Measurements from ENCODE around the gene TEX29. TPM values are rescaled to one million over a fixed set of nuclear protein-coding genes. Genes with fewer than 3 reads are reported as not detected.

The TEX29 gene
- polyA plus RNA-seq, 6 donors from 2014 or later = not detected

DNA sequence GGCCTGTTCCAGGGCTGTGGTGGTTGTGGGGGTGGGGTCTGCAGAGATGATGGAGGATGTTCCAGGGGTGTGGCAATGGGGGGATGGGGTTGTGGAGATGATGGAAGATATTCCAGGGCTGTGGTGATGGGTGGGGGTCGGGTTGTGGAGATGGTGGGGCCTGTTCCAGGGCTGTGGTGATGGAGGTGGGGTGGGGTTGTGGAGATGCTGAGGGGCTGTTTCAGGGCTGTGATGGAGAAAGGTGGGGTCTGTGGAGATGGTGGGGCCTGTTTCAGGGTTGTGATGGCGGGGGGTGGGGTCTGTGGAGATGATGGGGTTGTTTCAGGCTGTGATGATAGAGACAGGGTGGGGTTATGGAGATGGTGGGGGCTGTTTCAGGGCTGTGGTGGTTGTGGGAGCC lies 62.0 kb downstream of the TEX29 start:
- peaks cover 0 to 9% (median 0%) of the 10 kb centered on the region in 7 donors for H3K9me3 Mint-ChIP-seq
- no peak overlapping the region for H3K4me3 Mint-ChIP-seq
- DNase-seq = no peak
- ATAC-seq (ENCODE audit: low read depth in 2 of 2) = no peak
- H3K27ac Mint-ChIP-seq = no peak overlapping the region
- H3K4me1 Mint-ChIP-seq = peaks cover 0 to 4% (median 0%) of the 10 kb centered on the region in 3 donors
- no peaks in the 10 kb centered on the region for H3K36me3 Mint-ChIP-seq
- peaks cover 14 to 54% (median 41%) of the 10 kb centered on the region in 3 donors for H3K27me3 Mint-ChIP-seq

DNA sequence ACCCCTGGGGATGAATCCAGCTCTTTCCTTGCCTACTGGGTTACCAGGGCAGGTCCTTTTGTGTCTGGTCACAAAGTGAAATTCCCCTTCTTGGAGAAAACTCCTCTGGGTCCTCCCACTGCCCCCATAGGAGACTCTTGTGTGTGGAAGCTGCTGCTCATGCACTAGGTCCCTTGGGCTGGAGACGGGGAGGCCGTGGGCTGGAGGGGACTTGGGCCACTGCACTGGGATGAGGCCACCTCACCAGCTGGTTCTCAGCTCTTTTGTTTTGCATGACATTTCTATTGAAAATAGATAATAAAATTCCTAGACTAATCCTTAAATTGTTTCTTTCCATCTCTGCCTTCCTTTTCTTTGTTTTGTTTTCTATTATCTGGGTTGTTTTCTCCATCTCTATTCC lies 62.4 kb downstream of the TEX29 start:
- no peak for ATAC-seq (ENCODE audit: low read depth in 2 of 2)
- Mint-ChIP-seq H3K4me1 (peaks cover 0 to 4% (median 0%) of the 10 kb centered on the region in 3 donors), H3K9me3 (peaks cover 0 to 9% (median 0%) of the 10 kb centered on the region in 7 donors), H3K36me3 (no peaks in the 10 kb centered on the region), H3K4me3 (no peak overlapping the region), H3K27me3 (peaks cover 14 to 54% (median 41%) of the 10 kb centered on the region in 3 donors), H3K27ac (no peak overlapping the region)
- no peak for DNase-seq

DNA sequence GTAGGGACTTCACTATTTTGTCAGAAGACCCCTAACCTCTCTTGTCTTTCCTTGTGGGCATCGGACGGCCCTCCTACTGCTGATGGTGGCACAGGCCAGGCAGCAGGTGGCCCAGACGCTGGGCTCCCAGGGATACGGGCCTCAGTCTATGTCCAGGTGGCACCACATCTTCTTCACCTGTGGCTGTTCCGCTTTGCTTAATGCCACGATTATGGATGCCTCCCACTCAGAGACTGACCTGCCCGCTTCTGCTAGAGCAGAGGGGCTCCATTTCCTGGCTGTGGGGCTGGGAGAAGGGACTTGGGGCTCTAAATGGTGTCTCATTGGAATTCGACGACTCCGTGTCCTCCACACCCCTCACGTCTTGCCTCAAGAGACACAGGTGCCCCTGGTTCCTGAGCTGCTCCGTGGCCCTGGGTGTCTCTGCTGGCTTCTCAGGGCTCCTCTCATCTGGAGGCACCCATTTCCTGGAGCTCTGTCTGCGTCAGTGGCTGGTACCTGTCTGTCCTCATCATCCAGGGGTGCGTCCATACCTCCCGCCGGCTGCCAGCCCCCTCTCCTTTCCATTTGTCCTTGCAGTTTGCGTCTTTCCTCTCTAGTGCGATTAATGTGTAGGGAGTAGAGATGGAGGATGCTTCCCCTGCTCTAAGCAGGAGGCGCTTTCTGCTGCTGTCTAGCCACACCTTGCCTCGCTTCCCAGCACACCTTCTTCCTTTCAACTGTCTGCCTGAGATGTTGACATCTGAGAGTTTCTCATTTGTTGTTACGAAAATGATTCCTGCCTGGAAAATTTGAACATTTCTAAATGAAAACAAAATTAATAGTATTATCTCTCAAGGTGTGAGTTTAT lies 63.4 kb downstream of the TEX29 start:
- H3K36me3 Mint-ChIP-seq = no peaks in the 10 kb centered on the region
- no peak overlapping the region for H3K27ac Mint-ChIP-seq
- H3K9me3 Mint-ChIP-seq = peaks cover 0 to 9% (median 0%) of the 10 kb centered on the region in 7 donors
- H3K27me3 Mint-ChIP-seq = peaks cover 14 to 58% (median 48%) of the 10 kb centered on the region in 3 donors
- no peak for DNase-seq
- no peak for ATAC-seq (ENCODE audit: low read depth in 2 of 2)
- H3K4me1 Mint-ChIP-seq = peaks cover 0 to 4% (median 0%) of the 10 kb centered on the region in 3 donors
- no peak overlapping the region for H3K4me3 Mint-ChIP-seq

DNA sequence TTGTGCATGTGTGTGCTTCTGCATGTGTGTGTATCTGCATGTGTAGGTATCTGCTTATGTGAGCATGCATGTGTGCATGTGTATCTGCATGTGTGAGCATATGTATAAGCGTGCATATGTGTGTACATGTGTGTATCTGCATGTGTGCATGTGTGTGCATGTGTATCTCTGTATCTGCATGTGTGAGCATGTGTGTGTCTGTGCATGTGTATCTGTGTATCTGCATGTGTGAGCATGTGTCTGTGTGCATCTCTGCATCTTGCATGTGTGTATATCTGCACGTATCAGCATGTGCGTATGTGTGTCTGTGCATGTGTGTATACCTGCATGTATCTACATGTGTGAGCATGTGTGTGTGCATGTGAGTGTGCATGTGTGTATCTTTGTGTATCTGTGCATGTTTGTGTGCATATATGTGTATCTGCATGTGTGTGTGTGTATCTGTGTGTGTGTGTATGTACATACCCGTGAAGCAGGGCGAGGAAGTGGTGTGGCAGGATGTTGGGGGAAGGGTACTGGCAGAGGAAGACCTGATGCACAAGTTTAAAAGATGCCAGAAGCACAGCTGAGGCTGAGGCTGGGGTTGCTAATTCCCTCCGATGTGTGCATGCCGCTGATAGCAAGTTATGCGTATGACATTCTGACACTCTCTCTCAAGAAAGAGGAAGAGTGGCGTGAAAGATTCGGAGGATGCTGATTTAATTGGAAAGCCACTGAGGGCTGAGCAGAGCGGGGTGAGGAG lies 64.2 kb downstream of the TEX29 start:
- Mint-ChIP-seq H3K27ac (no peak overlapping the region), H3K4me3 (no peak overlapping the region), H3K9me3 (peaks cover 0 to 9% (median 0%) of the 10 kb centered on the region in 7 donors), H3K27me3 (peaks cover 10 to 58% (median 52%) of the 10 kb centered on the region in 3 donors), H3K4me1 (peaks cover 0 to 4% (median 0%) of the 10 kb centered on the region in 3 donors), H3K36me3 (no peaks in the 10 kb centered on the region)
- DNase-seq = no peak
- ATAC-seq (ENCODE audit: low read depth in 2 of 2) = no peak

DNA sequence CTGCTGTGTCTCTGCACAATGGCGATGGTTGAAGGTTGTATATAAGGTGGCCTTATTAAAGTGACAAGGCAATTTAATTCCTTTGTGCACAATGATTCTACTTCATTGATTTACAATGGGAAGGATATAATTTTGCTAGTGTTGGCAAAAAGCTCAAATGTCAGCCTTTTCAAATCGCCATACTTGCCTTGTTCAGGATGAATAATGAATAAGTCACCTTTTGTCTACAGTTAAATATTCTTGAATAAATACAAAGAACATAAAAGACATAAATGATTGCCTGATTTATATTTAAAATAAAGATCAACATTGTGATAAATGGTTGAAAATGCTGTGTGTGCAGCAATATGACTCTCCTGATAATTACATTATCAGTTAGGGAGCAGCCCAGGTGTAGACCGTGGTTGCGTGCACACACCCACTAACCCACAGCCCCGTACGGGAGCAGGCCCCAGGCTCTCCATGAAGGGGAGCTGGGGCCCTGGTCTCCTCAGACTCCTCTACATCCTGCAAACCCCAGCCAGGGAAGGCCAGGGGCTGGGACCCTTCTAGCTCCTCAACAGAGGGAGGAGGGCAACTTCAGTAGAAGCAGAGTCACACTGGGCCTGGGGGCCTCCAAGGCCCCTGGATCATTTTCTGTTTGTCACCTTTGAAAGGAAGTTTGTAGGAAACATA lies 64.9 kb downstream of the TEX29 start:
- H3K4me3 Mint-ChIP-seq = no peak overlapping the region

DNA sequence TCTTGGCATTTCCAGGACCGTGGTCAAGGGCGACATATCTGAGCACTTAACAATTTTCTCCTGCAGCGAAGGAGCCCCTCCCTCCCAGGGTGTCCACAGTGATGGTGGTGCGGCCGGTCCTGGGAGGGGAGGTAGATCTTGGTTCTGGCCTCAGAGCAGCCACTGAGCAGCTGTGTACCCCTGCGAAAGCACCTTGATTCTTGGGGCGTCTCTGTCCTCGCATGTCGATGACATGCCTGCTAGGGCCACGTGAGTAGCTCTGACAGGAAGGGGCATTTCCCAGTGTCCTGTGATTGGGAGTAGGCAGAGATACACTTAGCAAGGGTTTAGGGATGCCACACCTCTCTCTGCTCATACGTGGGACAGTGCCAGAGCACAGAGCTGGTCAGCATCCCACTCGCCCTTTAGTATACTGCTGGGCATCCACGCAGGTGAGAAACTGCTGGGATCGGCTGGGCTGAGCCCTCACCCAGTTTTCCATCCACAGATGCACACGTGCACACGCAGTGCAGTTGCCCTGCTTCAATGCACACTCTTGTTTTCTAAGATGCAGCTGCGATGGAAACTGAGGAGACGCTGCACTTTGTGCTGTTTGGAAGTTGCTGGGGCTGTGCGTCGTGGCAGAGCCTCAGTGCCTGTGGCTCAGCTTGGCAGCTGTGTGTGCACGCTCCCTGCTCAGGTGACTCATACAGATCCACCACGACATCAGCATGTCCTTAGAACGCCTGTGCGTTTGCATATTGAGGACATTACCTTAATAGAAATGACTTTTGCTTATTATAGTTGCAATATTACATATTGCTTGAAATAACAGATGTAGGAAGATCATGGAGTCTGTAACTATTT lies 66.8 kb downstream of the TEX29 start:
- H3K4me1 Mint-ChIP-seq = peaks cover 0 to 4% (median 0%) of the 10 kb centered on the region in 3 donors
- peaks cover 7 to 39% (median 33%) of the 10 kb centered on the region in 3 donors for H3K27me3 Mint-ChIP-seq
- H3K4me3 Mint-ChIP-seq = no peak overlapping the region
- H3K27ac Mint-ChIP-seq = no peak overlapping the region
- DNase-seq (no peak), ATAC-seq (ENCODE audit: low read depth in 2 of 2) (no peak)
- peaks cover 0 to 2% (median 0%) of the 10 kb centered on the region in 7 donors for H3K9me3 Mint-ChIP-seq
- no peaks in the 10 kb centered on the region for H3K36me3 Mint-ChIP-seq

More for the DNA sequence above, 64.9 kb downstream of the TEX29 start:
- ATAC-seq (ENCODE audit: low read depth in 2 of 2) = no peak
- Mint-ChIP-seq H3K4me1 (peaks cover 0 to 4% (median 0%) of the 10 kb centered on the region in 3 donors), H3K9me3 (peaks cover 0 to 7% (median 0%) of the 10 kb centered on the region in 7 donors), H3K36me3 (no peaks in the 10 kb centered on the region), H3K27me3 (peaks cover 7 to 52% (median 51%) of the 10 kb centered on the region in 3 donors), H3K27ac (no peak overlapping the region)
- no peak for DNase-seq

DNA sequence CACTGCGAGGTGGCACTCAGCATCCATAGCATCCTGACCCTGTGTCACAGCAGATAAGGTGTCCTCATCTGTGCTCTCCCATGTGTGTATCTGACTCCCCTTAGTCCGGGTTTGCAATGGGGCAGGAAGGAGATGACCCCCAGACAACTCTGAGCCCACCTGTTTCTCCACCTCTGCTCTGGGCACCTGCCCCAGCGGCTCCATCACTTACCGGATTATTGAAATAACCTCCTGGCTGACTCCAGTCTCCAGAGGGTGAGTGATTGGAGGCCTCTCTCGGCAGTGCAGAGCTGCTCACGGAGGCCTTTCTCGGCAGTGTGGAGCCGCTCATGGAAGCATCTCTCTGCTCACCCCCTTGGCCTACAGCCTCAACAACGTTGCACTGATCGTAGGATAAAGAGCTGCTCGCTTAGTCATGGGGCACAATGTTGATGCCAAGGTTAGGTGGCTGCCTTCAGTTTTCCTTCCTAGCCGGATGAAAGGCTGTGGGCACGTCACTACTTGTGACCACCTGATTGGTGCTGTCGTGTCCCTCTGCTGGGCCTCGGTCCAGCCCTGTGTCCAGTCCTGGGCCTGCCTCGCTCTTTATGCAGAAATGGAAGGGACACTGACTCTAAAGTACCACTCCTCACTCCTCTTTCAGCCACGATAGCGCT lies 67.6 kb downstream of the TEX29 start:
- no peak for ATAC-seq (ENCODE audit: low read depth in 2 of 2)
- no peak for DNase-seq
- Mint-ChIP-seq H3K27ac (no peak overlapping the region), H3K4me1 (peaks cover 0 to 4% (median 0%) of the 10 kb centered on the region in 3 donors), H3K4me3 (no peak overlapping the region), H3K9me3 (peaks cover 0 to 2% (median 0%) of the 10 kb centered on the region in 7 donors), H3K36me3 (no peaks in the 10 kb centered on the region), H3K27me3 (peaks cover 7 to 31% (median 26%) of the 10 kb centered on the region in 3 donors)

DNA sequence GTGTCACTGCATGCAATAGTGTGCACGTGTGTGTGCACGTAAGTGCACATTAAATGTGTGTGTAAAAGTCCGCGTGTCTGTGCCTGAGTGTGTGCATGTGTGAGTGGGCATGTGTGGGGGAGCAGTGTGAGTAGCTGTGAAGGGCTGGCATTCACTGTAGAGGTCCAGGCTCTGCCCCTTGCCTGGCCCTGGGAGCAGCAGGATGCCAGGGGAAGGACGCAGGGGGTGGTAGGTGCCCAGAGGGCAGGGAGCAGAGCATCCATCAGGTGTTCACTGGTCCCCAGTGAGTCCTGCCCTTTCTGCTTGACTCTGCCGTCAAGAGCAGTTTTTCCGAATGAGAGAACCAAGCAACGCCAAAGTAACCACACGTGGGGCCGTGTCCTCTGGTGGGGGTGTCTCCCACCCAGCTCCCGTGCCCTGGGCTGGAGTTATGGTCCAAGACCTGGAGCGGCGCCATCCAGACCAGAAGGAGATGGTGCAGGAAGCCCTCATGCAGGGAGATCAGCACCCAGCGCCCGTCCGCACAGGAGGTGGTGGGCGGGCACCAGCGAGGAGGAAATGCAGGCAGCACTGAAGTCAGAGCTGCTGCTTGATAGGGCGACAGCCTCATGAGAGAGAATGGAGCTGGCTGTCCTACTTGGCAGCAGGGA lies 68.5 kb downstream of the TEX29 start:
- Mint-ChIP-seq H3K4me1 (peaks cover 0 to 4% (median 0%) of the 10 kb centered on the region in 3 donors), H3K9me3 (peaks cover 0 to 2% (median 0%) of the 10 kb centered on the region in 7 donors), H3K36me3 (no peaks in the 10 kb centered on the region), H3K27me3 (peaks cover 7 to 22% (median 19%) of the 10 kb centered on the region in 3 donors), H3K4me3 (no peak overlapping the region), H3K27ac (no peak overlapping the region)
- DNase-seq = no peak
- ATAC-seq (ENCODE audit: low read depth in 2 of 2) = no peak

DNA sequence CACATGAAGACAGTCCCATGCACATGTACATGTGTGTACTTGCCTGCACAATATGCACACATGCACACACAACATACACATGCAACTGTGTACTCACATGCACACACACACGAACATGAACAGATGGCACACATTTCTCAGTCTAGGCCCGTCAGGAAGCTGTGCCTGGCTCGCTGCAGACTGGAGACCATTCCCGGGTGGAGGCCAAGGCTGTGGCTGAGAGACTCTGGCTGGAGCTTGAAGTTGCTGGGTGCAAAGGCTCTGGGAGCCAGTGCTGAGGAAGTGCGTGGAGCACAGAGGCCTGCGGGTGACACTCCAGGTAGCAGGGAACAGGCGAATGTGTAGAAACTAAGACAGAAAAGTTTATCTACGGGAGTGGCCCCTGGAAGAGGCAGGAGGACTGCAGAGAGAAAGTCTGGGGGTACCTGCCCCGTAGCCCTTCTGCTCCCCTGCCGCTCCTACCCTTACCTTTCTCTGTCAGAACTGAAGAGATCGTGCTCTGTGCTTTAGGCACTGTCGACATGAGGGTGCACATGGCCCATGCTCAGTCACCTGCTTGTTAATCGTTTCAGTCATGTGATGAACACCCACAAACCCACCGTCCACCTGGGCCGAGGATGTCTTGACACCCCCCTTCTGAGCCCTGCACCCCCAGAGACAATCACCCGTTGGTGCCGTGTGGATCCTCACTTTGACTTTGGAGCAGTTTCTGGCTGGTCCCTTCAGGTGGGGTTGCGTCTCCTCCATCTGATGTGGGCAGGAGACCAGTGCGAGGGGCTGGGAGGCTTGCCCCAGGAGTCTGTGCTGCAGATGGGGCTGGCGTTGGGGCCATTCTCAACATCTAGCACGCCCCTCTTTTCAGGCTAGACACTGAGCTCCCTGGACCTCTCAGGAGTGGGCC lies 69.4 kb downstream of the TEX29 start:
- no peak for ATAC-seq (ENCODE audit: low read depth in 2 of 2)
- H3K27me3 Mint-ChIP-seq = peaks cover 3 to 13% (median 10%) of the 10 kb centered on the region in 3 donors
- H3K36me3 Mint-ChIP-seq = no peaks in the 10 kb centered on the region
- no peaks in the 10 kb centered on the region for H3K9me3 Mint-ChIP-seq
- no peaks in the 10 kb centered on the region for H3K4me1 Mint-ChIP-seq
- no peak for DNase-seq
- no peak overlapping the region for H3K27ac Mint-ChIP-seq
- no peak overlapping the region for H3K4me3 Mint-ChIP-seq

DNA sequence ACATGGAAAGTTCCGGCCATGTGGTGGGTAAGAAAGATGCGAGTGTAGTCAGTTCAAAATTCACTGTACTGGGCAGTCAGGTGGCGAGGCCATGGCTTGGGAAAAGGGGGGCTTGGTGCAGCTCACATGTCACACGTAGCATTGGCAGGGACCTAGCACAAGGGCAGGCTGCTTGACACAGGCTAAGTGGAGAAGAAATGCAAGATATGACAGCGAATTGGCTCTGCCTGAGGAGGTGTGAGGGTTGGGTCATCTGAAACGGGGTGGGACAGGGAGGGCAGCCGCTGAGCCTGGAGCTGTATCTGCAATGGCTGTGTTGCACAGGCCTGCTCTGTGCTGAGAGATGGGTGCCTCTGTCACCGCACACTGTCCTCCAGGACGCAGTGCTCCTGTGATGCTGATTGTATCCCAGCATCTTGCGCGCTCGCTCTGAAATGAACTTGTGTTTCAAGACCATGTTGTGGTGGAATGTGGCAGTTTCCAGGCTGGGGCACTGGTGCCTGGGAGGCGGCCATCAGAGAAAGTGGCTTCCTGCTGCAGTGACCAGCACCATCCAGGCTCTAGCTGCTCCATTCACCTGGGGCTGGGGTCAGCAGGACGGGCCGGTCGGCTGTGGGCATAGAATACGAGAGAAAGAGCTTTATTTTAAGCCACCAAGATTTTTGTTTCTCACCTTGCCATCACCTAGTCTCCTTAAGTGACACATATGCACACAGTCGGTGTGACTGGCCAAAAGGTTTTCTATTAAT lies 70.3 kb downstream of the TEX29 start:
- H3K4me3 Mint-ChIP-seq = no peak overlapping the region
- peaks cover 0 to 7% (median under 1%) of the 10 kb centered on the region in 7 donors for H3K9me3 Mint-ChIP-seq
- H3K36me3 Mint-ChIP-seq = no peaks in the 10 kb centered on the region
- H3K4me1 Mint-ChIP-seq = no peaks in the 10 kb centered on the region
- no peak overlapping the region for H3K27ac Mint-ChIP-seq
- H3K27me3 Mint-ChIP-seq = peaks cover 3 to 11% (median 9%) of the 10 kb centered on the region in 3 donors
- no peak for DNase-seq
- ATAC-seq (ENCODE audit: low read depth in 2 of 2) = no peak
